ENCODE measurements around the gene ZSCAN32.

GRCh38 chr16:3389663-3390338 lies 11.0 kb downstream of the ZSCAN32 start:
- TF ChIP-seq EZH2 (IDR thresholded peaks at IDR 0.05) (no peak), POLR2AphosphoS5 (IDR thresholded peaks at IDR 0.05; ENCODE audit: borderline replicate concordance, low read depth, low read length) (no peak), FOXP2 (optimal IDR thresholded peaks at IDR 0.05; ENCODE audit: control extremely low read depth, extremely low read length, insufficient read depth) (no peak)
